Measurements from ENCODE around the gene TPCN1.
A peak's percentile ranks its signal among the peaks of the same experiment; 100 is the strongest.

TPCN1 gene

DNA sequence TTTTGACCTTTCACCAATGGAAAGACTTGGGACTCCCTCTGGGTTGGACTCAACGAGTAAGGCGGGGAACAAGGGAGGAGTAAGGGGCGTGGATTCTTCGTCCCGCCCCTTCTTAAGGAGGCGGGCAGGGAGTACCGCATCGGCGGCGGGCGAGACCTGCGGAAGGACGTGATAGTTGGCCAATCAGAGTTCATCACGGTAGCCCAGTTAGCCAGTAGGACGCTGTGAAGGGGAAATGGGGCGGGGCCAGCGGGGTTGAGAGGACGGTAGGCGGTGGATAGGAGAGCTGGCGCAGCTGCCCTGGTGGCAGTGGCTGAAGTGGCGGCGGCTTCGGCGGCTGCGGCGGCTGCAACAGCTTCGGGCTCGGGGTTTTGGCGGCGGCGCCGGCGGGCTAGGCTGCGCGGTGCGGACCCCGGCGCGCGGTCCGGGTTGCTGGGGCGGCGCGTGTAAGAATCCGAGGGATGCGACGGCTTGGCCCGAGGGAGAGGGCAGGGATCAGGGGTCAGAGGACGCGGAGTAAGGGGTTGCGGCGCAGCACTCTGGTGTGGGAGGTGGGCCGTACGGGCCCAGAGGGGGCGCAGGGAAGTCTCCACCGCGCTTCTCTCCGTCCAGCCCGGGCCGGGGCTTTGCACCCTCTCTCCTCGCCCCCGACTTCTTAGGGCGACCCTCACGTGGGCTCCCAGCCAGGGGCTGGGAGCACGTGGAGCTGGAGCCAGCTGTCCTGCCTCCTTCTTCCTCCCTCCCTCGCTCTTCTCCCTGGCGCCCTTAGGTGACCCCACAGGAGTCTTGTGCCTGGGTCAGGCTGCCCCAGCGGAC lies at the start of gene TPCN1:
TSS of gene TPCN1 (plus strand) at position 284 of the 816 bp plus-strand sequence. CDS start 5,389 bp downstream, outside the sequence.
- peak; percentile 93 to 97 (median 96) for DNase-seq (ENCODE audit: low read depth in 2 of 3, low spot score in 2 of 3)

DNA sequence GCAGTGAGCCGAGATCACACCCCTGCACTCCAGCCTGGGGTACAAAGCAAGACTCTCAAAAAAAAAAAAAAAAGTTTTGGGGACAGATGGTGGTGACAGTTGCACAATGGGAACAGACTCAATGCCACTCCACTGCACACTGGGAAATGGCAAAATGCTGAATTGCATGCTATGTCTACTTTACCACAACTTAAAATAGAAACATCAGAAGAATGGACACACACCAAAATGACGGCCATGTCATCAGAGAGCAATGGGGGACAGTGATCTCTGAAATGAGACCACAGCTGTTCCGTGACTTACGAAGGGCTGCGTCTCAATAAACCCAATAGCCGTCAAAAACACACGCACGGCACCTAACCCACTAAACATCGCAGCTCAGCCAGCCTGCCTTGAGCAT lies 49.7 kb upstream of the TPCN1 start:
- no peak for DNase-seq (ENCODE audit: low read depth in 2 of 3, low spot score in 2 of 3)

GRCh38 chr12:113172185-113172584 lies 49.1 kb upstream of the TPCN1 start:
- DNase-seq (ENCODE audit: low read depth in 2 of 3, low spot score in 2 of 3), result no peak

GRCh38 chr12:113173081-113173698 lies 48.1 kb upstream of the TPCN1 start:
- no peak for DNase-seq (ENCODE audit: low read depth in 2 of 3, low spot score in 2 of 3)

DNA sequence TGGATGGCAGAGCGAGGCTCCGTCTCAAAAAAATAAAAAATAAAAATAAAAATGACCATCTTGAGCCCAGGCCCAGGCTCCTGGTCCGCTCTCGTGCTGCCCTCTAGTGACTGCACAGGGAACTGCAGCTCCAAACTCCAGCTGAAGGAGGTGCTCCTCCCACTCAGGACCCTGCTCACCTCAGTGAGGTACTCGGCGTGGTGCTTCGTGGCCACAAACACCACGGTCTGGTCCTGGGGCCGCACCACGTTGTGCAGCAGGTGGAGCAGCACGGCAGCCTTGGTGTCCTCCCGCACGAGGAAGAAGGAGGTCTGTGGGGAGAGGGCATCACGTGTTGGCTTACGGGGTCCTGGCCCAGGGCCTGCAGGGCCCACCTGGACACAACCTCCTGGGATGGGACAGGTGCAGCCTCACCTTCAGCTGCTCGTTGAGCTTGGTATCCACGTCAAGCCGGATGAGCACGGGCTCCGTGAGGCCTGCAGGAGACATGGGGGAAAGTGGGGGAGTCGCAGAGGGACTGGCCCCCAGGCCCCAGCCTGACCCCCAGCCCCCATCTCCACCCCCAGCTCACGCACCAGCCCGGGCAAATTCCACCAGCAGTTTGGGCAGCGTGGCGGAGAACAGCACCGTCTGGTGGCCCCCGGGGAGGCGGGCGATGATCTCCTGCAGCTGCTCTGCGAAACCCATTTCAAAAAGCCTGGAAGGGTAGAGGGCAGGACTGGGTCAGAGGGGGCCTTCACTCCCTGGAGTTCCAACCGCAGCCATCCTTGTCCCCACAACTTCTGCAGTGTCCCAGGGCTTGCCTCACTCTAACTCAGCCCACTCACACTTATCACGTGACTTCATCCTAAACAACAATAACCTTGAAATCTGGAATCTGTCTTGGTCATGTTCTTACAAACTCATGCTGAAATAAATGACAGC lies 46.5 kb upstream of the TPCN1 start:
- peak; percentile 40 to 82 (median 79) for DNase-seq (ENCODE audit: low read depth in 2 of 3, low spot score in 2 of 3)

DNA sequence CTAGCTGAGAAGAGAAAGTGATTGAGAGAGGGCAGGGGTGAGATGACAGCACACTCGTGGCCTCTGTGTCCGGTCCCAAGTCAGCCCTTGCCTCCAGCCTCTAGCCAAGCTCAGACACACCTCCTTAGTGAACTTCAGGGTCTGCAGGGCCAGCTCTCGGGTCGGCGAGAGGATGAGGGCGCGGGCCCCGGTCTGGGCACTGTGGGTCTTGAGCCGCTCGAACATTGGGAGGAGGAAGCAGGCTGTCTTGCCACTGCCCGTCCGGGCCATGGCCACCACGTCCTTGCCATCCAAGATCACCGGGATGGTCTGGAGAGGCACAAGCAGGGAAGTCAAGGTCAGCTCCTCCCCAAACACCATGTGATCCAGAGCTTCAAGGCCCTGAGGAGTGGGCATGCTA lies 42.2 kb upstream of the TPCN1 start:
- no peak for DNase-seq (ENCODE audit: low read depth in 2 of 3, low spot score in 2 of 3)

DNA sequence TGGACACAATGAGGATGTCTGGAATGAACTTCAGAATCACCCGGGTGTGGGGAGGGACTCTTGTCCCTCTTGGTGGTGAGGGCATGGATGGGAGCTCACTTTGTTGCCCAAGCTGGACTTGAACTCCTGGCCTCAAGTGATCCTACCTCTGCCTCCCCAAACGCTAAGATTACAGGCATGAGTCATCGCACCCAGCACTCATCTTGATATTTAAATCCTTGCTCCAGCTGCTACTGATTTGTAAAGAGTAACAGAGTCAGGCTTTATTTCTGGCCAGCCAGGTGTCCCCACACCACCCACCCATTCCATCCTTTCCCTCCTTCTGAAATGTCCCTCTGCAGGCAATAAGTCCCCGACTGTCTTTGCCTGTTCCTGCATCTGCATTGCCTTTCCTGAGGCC lies 40.9 kb upstream of the TPCN1 start:
- DNase-seq (ENCODE audit: low read depth in 2 of 3, low spot score in 2 of 3), result no peak

GRCh38 chr12:113181975-113182374 lies 39.3 kb upstream of the TPCN1 start:
- DNase-seq (ENCODE audit: low read depth in 2 of 3, low spot score in 2 of 3), result no peak

DNA sequence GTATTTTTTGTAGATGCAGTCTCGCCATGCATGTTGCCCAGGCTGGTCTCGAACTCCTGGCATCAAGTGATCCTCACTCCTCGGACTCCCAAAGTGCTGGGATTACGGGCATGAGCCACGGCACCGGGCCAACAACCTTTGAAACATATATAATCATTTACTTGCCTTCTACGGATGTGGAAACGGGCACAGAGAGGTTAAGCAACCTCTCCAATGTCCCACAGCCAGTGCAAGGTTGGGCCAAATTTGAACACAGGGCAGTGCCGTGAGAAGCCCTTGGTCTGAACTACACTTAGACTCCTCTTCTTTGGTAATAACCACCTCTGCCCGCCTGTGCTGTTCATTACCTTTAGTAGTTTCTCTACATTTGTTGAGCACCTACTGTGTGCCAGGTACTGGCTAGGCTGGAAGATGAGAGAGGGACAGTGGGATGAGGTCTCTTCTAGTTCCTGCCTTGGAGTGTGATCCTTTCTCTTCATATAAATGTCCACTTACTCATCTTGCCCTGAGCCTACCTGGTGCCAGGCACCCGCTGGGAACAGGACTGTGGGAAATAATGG lies 38.2 kb upstream of the TPCN1 start:
- DNase-seq (ENCODE audit: low read depth in 2 of 3, low spot score in 2 of 3), result no peak

DNA sequence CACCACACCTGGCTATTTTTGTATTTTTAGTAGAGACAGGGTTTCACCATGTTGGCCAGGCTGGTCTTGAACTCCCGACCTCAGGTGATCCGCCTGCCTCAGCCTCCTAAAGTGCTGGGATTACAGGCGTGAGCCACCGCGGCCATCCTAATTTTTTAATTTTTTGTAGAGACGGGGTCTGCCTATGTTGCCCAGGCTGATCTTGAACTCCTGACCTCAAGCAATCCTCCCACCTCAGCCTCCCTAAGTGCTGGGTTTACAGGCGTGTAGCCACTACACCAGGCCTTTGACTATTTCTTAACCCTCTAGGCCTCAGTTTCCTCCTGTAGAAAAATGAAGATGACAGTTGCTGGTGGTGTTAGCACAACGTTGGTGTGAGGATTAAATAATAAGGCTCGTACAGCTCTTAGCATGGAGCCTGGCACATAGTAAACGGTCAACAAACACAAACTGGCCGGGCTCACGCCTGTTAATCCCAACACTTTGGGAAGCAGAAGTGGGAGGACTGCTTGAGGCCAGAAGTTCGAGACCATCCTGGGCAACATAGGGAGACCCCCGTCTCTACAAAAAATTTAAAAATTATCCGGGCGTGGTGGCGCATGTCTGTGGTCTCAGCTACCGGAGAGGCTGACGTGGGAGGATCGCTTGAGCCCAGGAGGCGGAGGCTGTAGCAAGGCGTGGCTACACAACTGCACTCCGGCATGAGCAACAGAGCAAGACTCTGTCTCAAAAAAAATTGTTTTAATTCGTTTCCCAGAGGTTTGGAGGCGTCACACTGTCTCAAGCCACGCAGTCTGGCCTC lies 37.0 kb upstream of the TPCN1 start:
- DNase-seq (ENCODE audit: low read depth in 2 of 3, low spot score in 2 of 3), result no peak

GRCh38 chr12:113184900-113185179 lies 36.4 kb upstream of the TPCN1 start:
- peak; percentile 71 to 73 (median 72) for DNase-seq (ENCODE audit: low read depth in 2 of 3, low spot score in 2 of 3)

- peak; percentile 65 to 82 (median 65) for DNase-seq (ENCODE audit: low read depth in 2 of 3, low spot score in 2 of 3)
These were observed 35.9 kb upstream of the TPCN1 start, which contains the start of the genes DDX54 and RITA1 for GRCh38 chr12:113185180-113186032. Gene DDX54, minus strand, starts transcription at chr12:113185478. Its CDS starts 27 bp downstream, at chr12:113185451. Gene RITA1, plus strand, starts transcription at chr12:113185721. Its CDS starts 1,026 bp downstream, at chr12:113186747.

- DNase-seq (ENCODE audit: low read depth in 2 of 3, low spot score in 2 of 3), result no peak
These were observed 35.3 kb upstream of the TPCN1 start for GRCh38 chr12:113186033-113186365.

- DNase-seq (ENCODE audit: low read depth in 2 of 3, low spot score in 2 of 3), result no peak
These were observed 34.5 kb upstream of the TPCN1 start for GRCh38 chr12:113186666-113187325.

- DNase-seq (ENCODE audit: low read depth in 2 of 3, low spot score in 2 of 3), result no peak
These were observed 31.9 kb upstream of the TPCN1 start for GRCh38 chr12:113189361-113189760.

DNA sequence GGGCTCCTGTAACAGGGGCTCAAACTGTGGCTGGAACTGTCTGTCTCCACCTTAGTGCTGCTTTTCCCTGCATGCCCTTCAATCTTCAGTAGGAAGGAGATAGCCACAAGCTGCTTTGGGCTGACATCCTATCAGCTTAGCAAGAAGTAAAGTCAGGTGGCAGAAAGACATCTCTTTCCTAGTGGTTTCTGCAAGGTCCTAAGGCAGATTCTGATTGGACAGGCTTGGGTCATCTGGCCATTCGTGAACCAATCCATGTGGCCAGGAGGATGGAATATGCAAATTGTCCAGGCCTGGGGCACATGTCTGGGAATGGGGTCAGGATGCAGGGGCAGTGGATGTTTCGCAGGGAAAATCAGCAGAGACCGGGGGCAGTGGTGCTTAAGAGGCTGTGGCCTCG lies 30.5 kb upstream of the TPCN1 start:
- DNase-seq (ENCODE audit: low read depth in 2 of 3, low spot score in 2 of 3), result no peak

- DNase-seq (ENCODE audit: low read depth in 2 of 3, low spot score in 2 of 3), result no peak
These were observed 30.0 kb upstream of the TPCN1 start for GRCh38 chr12:113191227-113191626.

DNA sequence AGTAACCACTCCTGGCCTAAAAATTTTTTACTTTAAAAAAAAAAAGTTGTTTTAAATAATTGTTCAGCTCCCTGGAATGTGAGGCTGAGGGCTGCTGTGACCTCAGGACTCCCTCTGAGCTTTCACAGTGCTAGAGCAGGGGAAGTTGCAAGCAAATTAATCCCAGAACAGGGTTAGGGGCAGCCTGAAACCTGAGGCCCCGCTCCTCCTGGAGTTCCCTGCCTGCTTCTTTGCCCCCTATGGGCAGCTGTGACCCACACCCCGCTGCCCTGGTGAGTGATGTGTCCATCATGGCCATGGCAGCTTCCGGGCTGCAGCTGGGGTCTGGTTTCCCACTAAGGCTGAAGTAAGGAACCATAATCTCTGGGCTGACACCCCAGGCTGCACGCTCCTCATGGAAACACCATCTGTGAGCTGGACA lies 26.3 kb upstream of the TPCN1 start:
- no peak for DNase-seq (ENCODE audit: low read depth in 2 of 3, low spot score in 2 of 3)

GRCh38 chr12:113195598-113195997 lies 25.7 kb upstream of the TPCN1 start:
- DNase-seq (ENCODE audit: low read depth in 2 of 3, low spot score in 2 of 3), result no peak

Data from activated CD8-positive, alpha-beta memory T cell treated with anti-CD3 and anti-CD28 coated beads for 48 hours (primary cell).